Stomach (tissue), 4 donors: Measurements from ENCODE around the gene RELN.

Experiments
- CTCF ChIP-seq, 7 experiments: fragments of 450-650 bp in 4 of 7; fragments of 200-600 bp in 3 of 7; sonication (generic) in 3 of 7; IDR thresholded peaks; one replicate each; pipeline ENCODE4 v1.5.1; 2016 to 2019; ENCODE audit warnings: antibody characterized with exemption in 7 of 7, control low read depth in 2 of 7, mild to moderate bottlenecking in 1 of 7
- EP300 ChIP-seq: sonication (generic); formaldehyde crosslinking; IDR thresholded peaks from one replicate; pipeline ENCODE4 v1.6.1; 2017; ENCODE audit warnings: antibody characterized with exemption

GRCh38 chr7:103990991-103991390, 1.5 kb upstream of the RELN start:
- TF ChIP-seq CTCF (IDR thresholded peaks at IDR 0.05) (no peak), EP300 (no peak)
